Hepatocyte (in vitro differentiated cells): Measurements from ENCODE around the gene KRT83. TPM values are rescaled to one million over a fixed set of nuclear protein-coding genes. Genes with fewer than 3 reads are reported as not detected.

Source experiments
- DNase-seq: peaks from one replicate; pipeline ENCODE4 v3.0.0-alpha.2; 2016; ENCODE audit warnings: low spot score
- H2AFZ ChIP-seq: fragments of 200-600 bp; sonication (generic); 2 replicates; pipeline ENCODE4 v1.6.0; 2016; ENCODE audit warnings: antibody characterized with exemption, mild to moderate bottlenecking
- H3K27ac ChIP-seq: fragments of 200-600 bp; sonication (generic); 2 replicates; pipeline ENCODE4 v1.5.1; 2016; ENCODE audit warnings: mild to moderate bottlenecking
- H3K27me3 ChIP-seq: fragments of 200-600 bp; sonication (generic); 2 replicates; pipeline ENCODE4 v1.6.1; 2016
- H3K36me3 ChIP-seq: fragments of 200-600 bp; sonication (generic); replicated peaks from 2 replicates; pipeline ENCODE4 v1.5.1; 2016; ENCODE audit warnings: low read depth; ENCODE audit not compliant: insufficient read depth
- H3K4me1 ChIP-seq: fragments of 200-600 bp; sonication (generic); 2 replicates; pipeline ENCODE4 v1.5.1; 2016; ENCODE audit warnings: mild to moderate bottlenecking, moderate library complexity; ENCODE audit not compliant: insufficient read depth
- H3K4me2 ChIP-seq: fragments of 200-600 bp; sonication (generic); 2 replicates; pipeline ENCODE4 v1.6.0; 2016
- H3K4me3 ChIP-seq: fragments of 200-600 bp; sonication (generic); 2 replicates; pipeline ENCODE4 v1.5.1; 2016; ENCODE audit warnings: mild to moderate bottlenecking
- H3K79me2 ChIP-seq: fragments of 200-600 bp; sonication (generic); 2 replicates; pipeline ENCODE4 v1.6.0; 2017; ENCODE audit warnings: mild to moderate bottlenecking
- H3K9me2 ChIP-seq: fragments of 200-600 bp; sonication (generic); replicated peaks from 2 replicates; pipeline ENCODE4 v1.6.0; 2017; ENCODE audit warnings: mild to moderate bottlenecking; ENCODE audit not compliant: insufficient read depth
- H3K9me3 ChIP-seq: fragments of 200-600 bp; sonication (generic); 2 replicates; pipeline ENCODE4 v1.5.1; 2016; ENCODE audit warnings: low read depth, mild to moderate bottlenecking
- H4K20me1 ChIP-seq: fragments of 200-600 bp; sonication (generic); 2 replicates; pipeline ENCODE4 v1.6.0; 2016; ENCODE audit warnings: mild to moderate bottlenecking; ENCODE audit not compliant: insufficient read depth, poor library complexity, severe bottlenecking
- CTCF ChIP-seq: fragments of 200-600 bp; sonication (generic); IDR thresholded peaks from 2 replicates; pipeline ENCODE4 v1.5.1; 2016; ENCODE audit warnings: antibody characterized with exemption, mild to moderate bottlenecking; ENCODE audit not compliant: poor library complexity
- EZH2 ChIP-seq: fragments of 200-600 bp; sonication (generic); IDR thresholded peaks from 2 replicates; pipeline ENCODE4 v1.6.1; 2016; ENCODE audit warnings: antibody characterized with exemption, mild to moderate bottlenecking, borderline replicate concordance
- EZH2phosphoT487 ChIP-seq: fragments of 200-600 bp; sonication (generic); IDR thresholded peaks from one replicate; pipeline ENCODE4 v1.6.1; 2018; ENCODE audit warnings: antibody characterized with exemption, mild to moderate bottlenecking, low read depth, moderate library complexity; ENCODE audit not compliant: unreplicated experiment, severe bottlenecking
- WGBS: methylation state at CpG from one replicate; pipeline ENCODE4 v1.1.6; 2016; ENCODE audit warnings: low lambda C conversion rate; ENCODE audit errors: missing lambda C conversion rate; 5-methylcytosine and 5-hydroxymethylcytosine counted together
- polyA plus RNA-seq: library from polyadenylated mRNA; unstranded; fragments of >200 nt; fragmentation: Nextera tagmentation; extraction: Ambion mirVana; gene quantifications from 2 replicates; pipeline ENCODE4 v1.2.1, GENCODE V29; 2016
- total RNA-seq: library from RNA; depleted of rRNA; stranded (reverse); fragments of >200 nt; gene quantifications from 2 replicates; pipeline ENCODE4 v1.2.3, GENCODE V29; 2014

Gene KRT83
- total RNA-seq: not detected in 2 replicates
- polyA plus RNA-seq: not detected in 2 replicates

GRCh38 chr12:52320784-52321400, at the start of gene KRT83:
Gene KRT83 (minus strand): TSS chr12:52321398. CDS start chr12:52321335, 63 bp downstream.
- H3K27ac ChIP-seq: no peak within 1 kb of the TSS
- H3K4me3 ChIP-seq: no peak within 1 kb of the TSS
- H3K79me2 ChIP-seq: no peaks in the 10 kb centered on the region
- WGBS: 95% methylated on average over 29 of the region's 35 CpGs
- H3K9me2 ChIP-seq: no peaks in the 10 kb centered on the region
- H3K27me3 ChIP-seq: peaks cover 4% of the 10 kb centered on the region
- no peak within 1 kb of the TSS for H3K4me2 ChIP-seq
- no peaks in the 10 kb centered on the region for H3K4me1 ChIP-seq
- H2AFZ ChIP-seq: no peak within 1 kb of the TSS
- TF ChIP-seq EZH2 (no peak), CTCF (no peak), EZH2phosphoT487 (no peak)
- no peaks in the 10 kb centered on the region for H3K9me3 ChIP-seq
- DNase-seq: no peak
- no peaks in the 10 kb centered on the region for H3K36me3 ChIP-seq
- H4K20me1 ChIP-seq: no peaks in the 10 kb centered on the region

- no peaks in the 10 kb centered on the region for H3K9me3 ChIP-seq
- no peak overlapping the region for H2AFZ ChIP-seq
- no peaks in the 10 kb centered on the region for H3K79me2 ChIP-seq
- no peak overlapping the region for H3K27ac ChIP-seq
- H3K4me2 ChIP-seq: no peak overlapping the region
- no peaks in the 10 kb centered on the region for H3K9me2 ChIP-seq
- no peaks in the 10 kb centered on the region for H3K36me3 ChIP-seq
- H4K20me1 ChIP-seq: no peaks in the 10 kb centered on the region
- WGBS: 87% methylated on average over 6 of the region's 6 CpGs
- peaks cover 3% of the 10 kb centered on the region for H3K27me3 ChIP-seq
- no peak for DNase-seq
- peaks cover 3% of the 10 kb centered on the region for H3K4me1 ChIP-seq
- H3K4me3 ChIP-seq: no peak overlapping the region
- TF ChIP-seq EZH2phosphoT487: no peak
- no peak for TF ChIP-seq EZH2
- TF ChIP-seq CTCF: no peak
Measured at GRCh38 chr12:52369809-52370208, 48.6 kb upstream of the KRT83 start.

DNA sequence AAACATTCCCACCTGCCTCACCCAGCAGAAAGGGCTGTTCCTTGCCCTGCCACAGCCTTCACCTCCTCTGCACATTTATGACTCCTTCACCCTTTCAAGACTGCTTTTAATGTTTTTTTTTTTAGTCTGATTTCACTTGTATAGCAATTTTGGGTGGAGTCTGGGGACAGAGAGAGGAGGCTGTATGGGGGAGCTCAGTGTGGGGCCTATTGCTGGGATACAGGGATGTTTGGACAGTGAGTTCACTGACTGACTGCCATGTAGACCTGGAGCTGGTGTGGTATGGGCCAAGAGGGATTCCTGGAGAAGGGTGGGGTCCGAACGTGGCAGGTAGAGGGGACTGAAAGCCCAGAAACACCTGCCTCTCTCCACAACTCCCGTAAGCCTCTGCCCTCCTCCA, 48.0 kb upstream of the KRT83 start:
- no peaks in the 10 kb centered on the region for H3K36me3 ChIP-seq
- peaks cover 3% of the 10 kb centered on the region for H3K4me1 ChIP-seq
- H3K79me2 ChIP-seq: no peaks in the 10 kb centered on the region
- no peaks in the 10 kb centered on the region for H3K9me2 ChIP-seq
- no peak overlapping the region for H3K4me2 ChIP-seq
- no peak overlapping the region for H3K4me3 ChIP-seq
- H3K27ac ChIP-seq: no peak overlapping the region
- H3K9me3 ChIP-seq: no peaks in the 10 kb centered on the region
- WGBS: 60% methylated on average over 3 of the region's 3 CpGs
- H2AFZ ChIP-seq: no peak overlapping the region
- no peak for TF ChIP-seq EZH2phosphoT487
- TF ChIP-seq CTCF: no peak
- no peak for TF ChIP-seq EZH2
- H4K20me1 ChIP-seq: no peaks in the 10 kb centered on the region
- DNase-seq: no peak
- H3K27me3 ChIP-seq: peaks cover 3% of the 10 kb centered on the region

GRCh38 chr12:52368508-52368907, 47.3 kb upstream of the KRT83 start:
- peaks cover 3% of the 10 kb centered on the region for H3K4me1 ChIP-seq
- H4K20me1 ChIP-seq: no peaks in the 10 kb centered on the region
- no peak for TF ChIP-seq EZH2
- no peak overlapping the region for H3K27ac ChIP-seq
- H3K79me2 ChIP-seq: no peaks in the 10 kb centered on the region
- H3K9me3 ChIP-seq: no peaks in the 10 kb centered on the region
- no peak overlapping the region for H2AFZ ChIP-seq
- no peaks in the 10 kb centered on the region for H3K9me2 ChIP-seq
- WGBS: 59% methylated on average over 3 of the region's 3 CpGs
- peaks cover 3% of the 10 kb centered on the region for H3K27me3 ChIP-seq
- DNase-seq: no peak
- no peaks in the 10 kb centered on the region for H3K36me3 ChIP-seq
- H3K4me3 ChIP-seq: no peak overlapping the region
- H3K4me2 ChIP-seq: no peak overlapping the region
